H9 (cell line): ENCODE data around the gene PPP1R14B. TPM values are rescaled to one million over a fixed set of nuclear protein-coding genes. Genes with fewer than 3 reads are reported as not detected.

ENCODE experiments used
- DNase-seq: peaks from one replicate; pipeline ENCODE4 v3.0.0-alpha.2; 2017
- H2AFZ ChIP-seq: one replicate; pipeline ENCODE4 v1.6.1; 2013; ENCODE audit warnings: mild to moderate bottlenecking, low read length, control low read depth, moderate library complexity
- H2AK5ac ChIP-seq: 2 replicates; pipeline ENCODE4 v1.6.1; 2013; ENCODE audit warnings: low read length, control low read depth, mixed read lengths; ENCODE audit not compliant: insufficient read length
- H2BK120ac ChIP-seq: one replicate; pipeline ENCODE4 v1.6.1; 2013; ENCODE audit warnings: low read depth, mild to moderate bottlenecking, low read length, control low read depth, inconsistent platforms; ENCODE audit not compliant: poor library complexity, severe bottlenecking
- H2BK12ac ChIP-seq: 2 replicates; pipeline ENCODE4 v1.6.1; 2013; ENCODE audit warnings: low read length, control low read depth, mixed read lengths, low read depth; ENCODE audit not compliant: insufficient read length
- H2BK15ac ChIP-seq: 2 replicates; pipeline ENCODE4 v1.6.1; 2013; ENCODE audit warnings: low read depth, low read length, control low read depth
- H2BK20ac ChIP-seq: one replicate; pipeline ENCODE4 v1.6.1; 2013; ENCODE audit warnings: low read depth, mild to moderate bottlenecking, low read length, control low read depth, inconsistent platforms; ENCODE audit not compliant: poor library complexity, severe bottlenecking
- H2BK5ac ChIP-seq: 2 replicates; pipeline ENCODE4 v1.6.1; 2013; ENCODE audit warnings: low read length, control low read depth, mixed read lengths; ENCODE audit not compliant: insufficient read length
- H3K14ac ChIP-seq: 2 replicates; pipeline ENCODE4 v1.6.1; 2013; ENCODE audit warnings: low read length, control low read depth; ENCODE audit not compliant: insufficient read depth
- H3K18ac ChIP-seq: 2 replicates; pipeline ENCODE4 v1.6.1; 2013; ENCODE audit warnings: low read depth, mild to moderate bottlenecking, mixed read lengths, low read length, control low read depth; ENCODE audit not compliant: insufficient read length
- H3K23ac ChIP-seq: 2 replicates; pipeline ENCODE4 v1.6.1; 2013; ENCODE audit warnings: low read length, control low read depth, mixed read lengths, low read depth; ENCODE audit not compliant: insufficient read length
- H3K23me2 ChIP-seq: 2 replicates; pipeline ENCODE4 v1.6.1; 2013; ENCODE audit warnings: low read depth, mild to moderate bottlenecking, mixed read lengths, low read length, control low read depth; ENCODE audit not compliant: insufficient read length, poor library complexity, severe bottlenecking
- H3K27ac ChIP-seq: 2 replicates; pipeline ENCODE4 v1.5.1; 2013; ENCODE audit warnings: low read length, control low read depth, mixed read lengths, low read depth; ENCODE audit not compliant: insufficient read length
- H3K27me3 ChIP-seq: 2 replicates; pipeline ENCODE4 v1.6.1; 2013; ENCODE audit warnings: low read length, control low read depth, inconsistent platforms; ENCODE audit not compliant: insufficient read depth
- H3K4ac ChIP-seq: 2 replicates; pipeline ENCODE4 v1.6.1; 2013; ENCODE audit warnings: low read depth, mild to moderate bottlenecking, control low read depth, inconsistent platforms, low read length, moderate library complexity
- H3K4me1 ChIP-seq: 2 replicates; pipeline ENCODE4 v1.6.1; 2013; ENCODE audit warnings: low read length, control low read depth, inconsistent platforms; ENCODE audit not compliant: insufficient read depth
- H3K4me2 ChIP-seq: 2 replicates; pipeline ENCODE4 v1.6.1; 2013; ENCODE audit warnings: low read length, control low read depth, mixed read lengths; ENCODE audit not compliant: insufficient read length, insufficient read depth
- H3K56ac ChIP-seq: 2 replicates; pipeline ENCODE4 v1.6.1; 2013; ENCODE audit warnings: low read depth, mild to moderate bottlenecking, mixed read lengths, low read length, control low read depth; ENCODE audit not compliant: insufficient read length
- H3K79me1 ChIP-seq: 2 replicates; pipeline ENCODE4 v1.6.1; 2013; ENCODE audit warnings: low read depth, mild to moderate bottlenecking, moderate library complexity, low read length, control low read depth, inconsistent platforms; ENCODE audit not compliant: insufficient read depth, poor library complexity, severe bottlenecking
- H3K79me2 ChIP-seq: 2 replicates; pipeline ENCODE4 v1.6.1; 2013; ENCODE audit warnings: low read length, control low read depth, inconsistent platforms; ENCODE audit not compliant: insufficient read depth
- H3K9ac ChIP-seq: 2 replicates; pipeline ENCODE4 v1.6.1; 2013; ENCODE audit warnings: low read length, control low read depth, mixed read lengths; ENCODE audit not compliant: insufficient read length; ENCODE audit errors: extremely low read depth
- H3K9me3 ChIP-seq: one replicate; pipeline ENCODE4 v1.6.1; 2013; ENCODE audit warnings: low read depth, low read length, inconsistent platforms; ENCODE audit not compliant: control insufficient read depth
- H3T11ph ChIP-seq: one replicate; pipeline ENCODE4 v1.6.1; 2013; ENCODE audit warnings: mild to moderate bottlenecking, low read length, control low read depth, inconsistent platforms
- H4K20me1 ChIP-seq: one replicate; pipeline ENCODE4 v1.6.1; 2013; ENCODE audit not compliant: control insufficient read depth, insufficient read length, insufficient read depth
- H4K5ac ChIP-seq: 2 replicates; pipeline ENCODE4 v1.6.1; 2013; ENCODE audit warnings: low read depth, mild to moderate bottlenecking, mixed read lengths, low read length, control low read depth; ENCODE audit not compliant: insufficient read length
- H4K8ac ChIP-seq: replicated peaks from 2 replicates; pipeline ENCODE4 v1.6.1; 2013; ENCODE audit warnings: low read length, control low read depth, mixed read lengths, low read depth; ENCODE audit not compliant: insufficient read length
- H4K91ac ChIP-seq: 2 replicates; pipeline ENCODE4 v1.6.1; 2013; ENCODE audit warnings: low read depth, mild to moderate bottlenecking, moderate library complexity, mixed read lengths, low read length, control low read depth; ENCODE audit not compliant: insufficient read length
- H3K27ac Mint-ChIP-seq, 3 experiments: 2 replicates in 2 of 3; 3 replicates in 1 of 3; pipeline ENCODE4 v1.8.0; 2020 to 2021; ENCODE audit warnings: mixed read lengths in 3 of 3, mild to moderate bottlenecking in 1 of 3, moderate library complexity in 1 of 3
- H3K27me3 Mint-ChIP-seq: 2 replicates; pipeline ENCODE4 v1.8.0; 2021; ENCODE audit warnings: low read depth, mild to moderate bottlenecking, moderate library complexity, mixed read lengths
- H3K36me3 Mint-ChIP-seq, 3 experiments: 2 replicates in 2 of 3; 3 replicates in 1 of 3; pipeline ENCODE4 v1.8.0; 2020 to 2021; ENCODE audit warnings: low read depth in 3 of 3, mixed read lengths in 3 of 3; ENCODE audit not compliant: insufficient read depth in 1 of 3
- H3K4me1 Mint-ChIP-seq, 2 experiments: 2 replicates each; pipeline ENCODE4 v1.8.0; 2020; ENCODE audit warnings: mixed read lengths in 2 of 2
- H3K4me3 Mint-ChIP-seq, 2 experiments: 2 replicates in 1 of 2; 3 replicates in 1 of 2; pipeline ENCODE4 v1.8.0; 2020 to 2021; ENCODE audit warnings: mild to moderate bottlenecking in 2 of 2, mixed read lengths in 2 of 2, moderate library complexity in 1 of 2
- H3K9me3 Mint-ChIP-seq, 2 experiments: 2 replicates in 1 of 2; 3 replicates in 1 of 2; pipeline ENCODE4 v1.8.0; 2020; ENCODE audit warnings: mild to moderate bottlenecking in 2 of 2, mixed read lengths in 2 of 2, moderate library complexity in 1 of 2
- WGBS: extraction: QIAGEN DNeasy Blood & Tissue Kit; methylation state at CpG from one replicate; pipeline ENCODE4 v1.1.7; 2013; ENCODE audit warnings: missing lambda C conversion rate, low lambda C conversion rate, mixed read lengths; ENCODE audit not compliant: insufficient read length; ENCODE audit errors: extremely low coverage; 5-methylcytosine and 5-hydroxymethylcytosine counted together
- total RNA-seq: library from RNA; stranded (reverse); gene quantifications from 2 replicates; pipeline ENCODE4 v1.2.1, GENCODE V29; 2021
- TF ChIP-seq, protein P1 (sequence below): fragments of 200-600 bp; sonication (generic); conservative IDR thresholded peaks from 3 replicates; pipeline ENCODE4 v1.8.0; 2021; ENCODE audit warnings: antibody characterized with exemption, mild to moderate bottlenecking

The PPP1R14B gene
- total RNA-seq, 1 experiment from 2014 or later: 358 TPM

DNA sequence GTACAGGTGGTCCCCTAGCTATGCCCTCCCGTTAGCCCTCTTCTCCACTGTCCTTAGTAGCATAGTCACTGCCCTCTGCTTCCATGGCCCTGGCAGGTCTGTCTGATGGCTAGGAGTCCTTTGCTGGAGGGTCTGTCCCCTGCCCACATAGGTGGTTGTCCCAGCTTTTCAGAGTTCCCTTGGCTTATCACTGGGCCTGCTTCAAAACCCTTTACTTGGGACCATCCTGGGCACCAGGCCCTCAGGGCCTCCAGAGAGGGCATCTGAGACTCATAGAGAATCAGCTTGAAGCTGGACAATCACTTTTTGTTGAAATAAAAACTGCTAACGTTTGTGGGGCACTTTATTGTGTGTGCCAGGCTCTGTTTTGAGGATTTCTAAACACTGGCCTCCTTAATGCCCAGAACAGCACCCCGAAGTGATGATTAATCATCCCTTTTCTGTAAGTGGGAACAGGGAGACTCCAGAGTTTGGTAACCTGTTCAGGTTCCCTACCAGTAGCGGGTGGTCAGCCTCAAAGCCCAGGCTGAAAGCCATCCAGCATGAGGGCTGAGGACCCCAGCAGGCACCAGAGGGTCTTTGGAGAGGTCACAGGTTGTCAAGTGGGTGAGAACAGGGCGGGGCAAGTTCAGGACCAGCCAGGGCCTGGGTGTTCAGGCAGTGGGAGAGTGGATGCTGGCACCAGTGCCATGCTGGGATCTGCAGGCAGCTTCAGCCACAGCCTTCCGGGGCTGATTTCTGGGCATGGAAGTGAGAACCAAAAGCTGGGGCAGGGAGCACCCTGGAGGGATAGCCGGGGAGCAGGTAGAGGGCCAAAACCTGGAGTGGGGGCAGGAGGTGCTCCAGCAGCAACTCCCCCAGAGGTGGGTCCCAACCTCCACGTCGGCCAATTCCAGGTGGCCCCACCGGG lies 43.9 kb upstream of the PPP1R14B start:
- Histone ChIP-seq H3K4ac (no peak overlapping the region), H3K79me1 (no peaks in the 10 kb centered on the region), H3K27me3 (peaks cover 50% of the 10 kb centered on the region), H3T11ph (no peak overlapping the region), H2AK5ac (no peak overlapping the region), H2BK120ac (no peak overlapping the region), H2AFZ (no peak overlapping the region), H3K23ac (no peak overlapping the region), H3K9ac (no peak overlapping the region), H2BK20ac (no peak overlapping the region), H2BK12ac (no peak overlapping the region), H3K56ac (no peak overlapping the region), H3K18ac (no peak overlapping the region), H3K79me2 (no peaks in the 10 kb centered on the region), H3K4me1 (no peaks in the 10 kb centered on the region), H3K23me2 (peaks cover 6% of the 10 kb centered on the region), H2BK5ac (no peak overlapping the region), H3K27ac (no peak overlapping the region), H2BK15ac (no peak overlapping the region), H4K5ac (no peak overlapping the region), H3K4me2 (peak overlapping the region; percentile 58), H4K91ac (no peak overlapping the region), H3K14ac (no peak overlapping the region), H4K20me1 (no peaks in the 10 kb centered on the region), H4K8ac (no peak overlapping the region), H3K9me3 (no peaks in the 10 kb centered on the region)
- Mint-ChIP-seq H3K4me3 (peak overlapping the region; percentile 36 to 78), H3K27me3 (peaks cover 68% of the 10 kb centered on the region), H3K36me3 (peaks cover 0 to 2% (median 0%) of the 10 kb centered on the region in 3 experiments; a peak in 3 of 7 replicates), H3K27ac (no peak overlapping the region), H3K9me3 (no peaks in the 10 kb centered on the region; a peak in 2 of 5 replicates), H3K4me1 (peaks cover 12 to 13% of the 10 kb centered on the region in 2 experiments)
- no CpG with 5 or more reads among the region's 10 CpGs for WGBS
- TF ChIP-seq, protein P1, sequence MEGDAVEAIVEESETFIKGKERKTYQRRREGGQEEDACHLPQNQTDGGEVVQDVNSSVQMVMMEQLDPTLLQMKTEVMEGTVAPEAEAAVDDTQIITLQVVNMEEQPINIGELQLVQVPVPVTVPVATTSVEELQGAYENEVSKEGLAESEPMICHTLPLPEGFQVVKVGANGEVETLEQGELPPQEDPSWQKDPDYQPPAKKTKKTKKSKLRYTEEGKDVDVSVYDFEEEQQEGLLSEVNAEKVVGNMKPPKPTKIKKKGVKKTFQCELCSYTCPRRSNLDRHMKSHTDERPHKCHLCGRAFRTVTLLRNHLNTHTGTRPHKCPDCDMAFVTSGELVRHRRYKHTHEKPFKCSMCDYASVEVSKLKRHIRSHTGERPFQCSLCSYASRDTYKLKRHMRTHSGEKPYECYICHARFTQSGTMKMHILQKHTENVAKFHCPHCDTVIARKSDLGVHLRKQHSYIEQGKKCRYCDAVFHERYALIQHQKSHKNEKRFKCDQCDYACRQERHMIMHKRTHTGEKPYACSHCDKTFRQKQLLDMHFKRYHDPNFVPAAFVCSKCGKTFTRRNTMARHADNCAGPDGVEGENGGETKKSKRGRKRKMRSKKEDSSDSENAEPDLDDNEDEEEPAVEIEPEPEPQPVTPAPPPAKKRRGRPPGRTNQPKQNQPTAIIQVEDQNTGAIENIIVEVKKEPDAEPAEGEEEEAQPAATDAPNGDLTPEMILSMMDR: no peak
- no peak for DNase-seq
